Uterus (tissue), 4 donors: ENCODE measurements around the gene CLHC1. TPM values are rescaled to one million over a fixed set of nuclear protein-coding genes. Genes with fewer than 3 reads are reported as not detected.
"Not testable (repeated sequence)": the region's sequence is repeated elsewhere in the genome, so short reads cannot be mapped to it uniquely, and the experiment has no call there.

Source experiments
- DNase-seq, 2 donors: peaks; one replicate each; pipeline ENCODE4 v3.0.0-alpha.2; 2019 to 2020
- H3K27ac ChIP-seq, 2 donors: fragments of 200-600 bp; sonication (generic); 1 replicate in 1 of 2; 2 replicates in 1 of 2; pipeline ENCODE4 v1.5.1; 2016 to 2018
- H3K27me3 ChIP-seq, 2 donors: fragments of 200-600 bp; sonication (generic); one replicate each; pipeline ENCODE4 v1.5.1; 2018 to 2019; ENCODE audit warnings: control low read depth in 1 of 2
- H3K36me3 ChIP-seq, 2 donors: fragments of 200-600 bp; sonication (generic); one replicate each; pipeline ENCODE4 v1.5.1; 2019; ENCODE audit warnings: control low read depth in 1 of 2
- H3K4me1 ChIP-seq, 2 donors: fragments of 200-600 bp; sonication (generic); one replicate each; pipeline ENCODE4 v1.5.1; 2018 to 2019; ENCODE audit warnings: control low read depth in 1 of 2
- H3K4me3 ChIP-seq, 2 donors: fragments of 200-600 bp; sonication (generic); 1 replicate in 1 of 2; 2 replicates in 1 of 2; pipeline ENCODE4 v1.5.1; 2018 to 2019; ENCODE audit warnings: mild to moderate bottlenecking in 1 of 2
- H3K9me3 ChIP-seq, 2 donors: fragments of 200-600 bp; sonication (generic); one replicate each; pipeline ENCODE4 v1.5.1; 2019; ENCODE audit warnings: control low read depth in 1 of 2
- CTCF ChIP-seq, 4 experiments: fragments of 200-600 bp in 2 of 4; fragments of 450-650 bp in 2 of 4; sonication (generic) in 2 of 4; IDR thresholded peaks; one replicate each; pipeline ENCODE4 v1.5.1; 2016 to 2019; ENCODE audit warnings: antibody characterized with exemption in 4 of 4, mild to moderate bottlenecking in 2 of 4, moderate library complexity in 1 of 4
- POLR2A ChIP-seq, 2 donors: fragments of 450-650 bp; IDR thresholded peaks; one replicate each; pipeline ENCODE4 v1.6.1; 2016; ENCODE audit warnings: antibody characterized with exemption in 2 of 2, mild to moderate bottlenecking in 1 of 2, moderate library complexity in 1 of 2
- intact Hi-C: fragments of 100-400 bp; cut with DNase I; formaldehyde crosslinking; loops from one replicate; pipeline ENCODE4 v1.15.1; 2023; ENCODE audit warnings: low total_unique reads
- total RNA-seq, 4 donors: library from RNA; depleted of rRNA in 3 of 4; stranded (reverse); fragments of >200 nt in 3 of 4; gene quantifications; one replicate each; pipeline versions ENCODE4 v1.1.0 to v1.2.4, GENCODE V29; 2014 to 2023
- donor health status: DM: yes; HTN: yes; CAD: no.

CLHC1 gene
- total RNA-seq, 4 donors from 2014 or later: 0.51 to 52.7 (median 13.2) TPM

DNA sequence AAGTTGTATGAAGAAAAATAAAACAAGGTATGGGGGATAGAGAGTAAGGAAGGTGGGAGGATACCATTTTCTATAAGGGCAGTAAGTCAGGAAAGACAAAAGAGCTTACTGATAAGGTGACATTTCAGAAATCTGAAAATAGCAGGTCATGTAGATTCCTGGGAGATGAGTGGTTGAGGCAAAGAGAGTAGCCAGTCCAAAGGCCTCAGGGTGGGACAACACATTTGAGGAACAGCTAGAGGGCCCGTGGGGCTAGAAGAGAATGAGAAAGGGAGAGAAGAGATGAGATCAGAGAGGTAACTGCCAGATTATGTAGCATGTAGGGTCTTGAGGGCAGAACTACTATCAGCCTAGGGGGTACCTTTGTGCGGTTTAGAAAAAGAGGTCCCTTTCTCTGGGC is 2.9 kb downstream of the CLHC1 start:
- no peak overlapping the region for H3K27ac ChIP-seq
- no peaks in the 10 kb centered on the region for H3K9me3 ChIP-seq
- no peaks in the 10 kb centered on the region for H3K36me3 ChIP-seq
- DNase-seq: no peak
- TF ChIP-seq POLR2A (IDR thresholded peaks at IDR 0.05) (no peak), CTCF (IDR thresholded peaks at IDR 0.05) (no peak)
- no peak overlapping the region for H3K4me3 ChIP-seq
- intact Hi-C loops: no loop called here
- no peaks in the 10 kb centered on the region for H3K27me3 ChIP-seq
- H3K4me1 ChIP-seq: peaks cover under 1 to 4% of the 10 kb centered on the region in 2 donors

- H3K9me3 ChIP-seq: no peaks in the 10 kb centered on the region
- no peaks in the 10 kb centered on the region for H3K36me3 ChIP-seq
- no peak overlapping the region for H3K4me3 ChIP-seq
- H3K4me1 ChIP-seq: no peaks in the 10 kb centered on the region
- no peak overlapping the region for H3K27ac ChIP-seq
- TF ChIP-seq CTCF (IDR thresholded peaks at IDR 0.05) (no peak), POLR2A (IDR thresholded peaks at IDR 0.05) (no peak)
- H3K27me3 ChIP-seq: no peaks in the 10 kb centered on the region
- intact Hi-C loops: no loop called here
- no peak for DNase-seq
Measured at GRCh38 chr2:55228226-55228563, 3.9 kb downstream of the CLHC1 start.

GRCh38 chr2:55227437-55228225 is 4.5 kb downstream of the CLHC1 start:
- H3K27ac ChIP-seq, H3K4me1 ChIP-seq, H3K9me3 ChIP-seq, H3K36me3 ChIP-seq, H3K27me3 ChIP-seq, DNase-seq, intact Hi-C loops, H3K4me3 ChIP-seq: not testable (repeated sequence)

- Histone ChIP-seq H3K36me3 (no peaks in the 10 kb centered on the region), H3K4me3 (no peak overlapping the region), H3K4me1 (no peaks in the 10 kb centered on the region), H3K9me3 (no peaks in the 10 kb centered on the region), H3K27me3 (no peaks in the 10 kb centered on the region), H3K27ac (no peak overlapping the region)
- TF ChIP-seq POLR2A (IDR thresholded peaks at IDR 0.05) (no peak), CTCF (IDR thresholded peaks at IDR 0.05) (no peak)
- no peak for DNase-seq
- intact Hi-C loops: no loop called here
Measured at GRCh38 chr2:55225481-55226020, 6.5 kb downstream of the CLHC1 start.

- H3K27me3 ChIP-seq: no peaks in the 10 kb centered on the region
- no peak overlapping the region for H3K27ac ChIP-seq
- DNase-seq: no peak
- TF ChIP-seq CTCF (IDR thresholded peaks at IDR 0.05) (no peak), POLR2A (IDR thresholded peaks at IDR 0.05) (no peak)
- no peak overlapping the region for H3K4me3 ChIP-seq
- intact Hi-C loops: no loop called here
- H3K4me1 ChIP-seq: no peaks in the 10 kb centered on the region
- no peaks in the 10 kb centered on the region for H3K36me3 ChIP-seq
- H3K9me3 ChIP-seq: no peaks in the 10 kb centered on the region
Measured at GRCh38 chr2:55224761-55225261, 7.3 kb downstream of the CLHC1 start.
